Loucy (cell line): ENCODE results near the gene LONP1.
"Not testable (repeated sequence)": the region's sequence is repeated elsewhere in the genome, so short reads cannot be mapped to it uniquely, and the experiment has no call there.

Experiments used
- H2AFZ ChIP-seq: fragments of 200-600 bp; sonication (generic); 2 replicates; pipeline ENCODE4 v1.6.0; 2016; ENCODE audit warnings: antibody characterized with exemption, mild to moderate bottlenecking, low read length, moderate library complexity
- H3F3A ChIP-seq: fragments of 200-600 bp; 2 replicates; pipeline ENCODE4 v1.6.0; 2016; ENCODE audit warnings: antibody characterized with exemption, low read depth, mild to moderate bottlenecking
- H3K27me3 ChIP-seq: fragments of 200-600 bp; sonication (generic); 2 replicates; pipeline ENCODE4 v1.6.1; 2014; ENCODE audit warnings: low read length, mild to moderate bottlenecking; ENCODE audit not compliant: insufficient read depth, poor library complexity, severe bottlenecking
- H3K36me3 ChIP-seq: fragments of 200-600 bp; sonication (generic); 2 replicates; pipeline ENCODE4 v1.6.1; 2016; ENCODE audit warnings: low read length; ENCODE audit not compliant: insufficient read depth
- H3K4me1 ChIP-seq: fragments of 200-600 bp; sonication (generic); 2 replicates; pipeline ENCODE4 v1.5.1; 2014; ENCODE audit warnings: low read length, mild to moderate bottlenecking; ENCODE audit not compliant: insufficient read depth, poor library complexity, severe bottlenecking
- H3K4me2 ChIP-seq: fragments of 200-600 bp; sonication (generic); 2 replicates; pipeline ENCODE4 v1.6.0; 2014; ENCODE audit warnings: antibody characterized with exemption, low read length, low read depth, mild to moderate bottlenecking; ENCODE audit not compliant: poor library complexity, severe bottlenecking
- H3K4me3 ChIP-seq: fragments of 200-600 bp; sonication (generic); 2 replicates; pipeline ENCODE4 v1.5.1; 2014; ENCODE audit warnings: low read length, mild to moderate bottlenecking, mixed read lengths; ENCODE audit not compliant: poor library complexity, severe bottlenecking
- H3K79me2 ChIP-seq: fragments of 200-600 bp; sonication (generic); 2 replicates; pipeline ENCODE4 v1.6.1; 2014; ENCODE audit warnings: low read length; ENCODE audit not compliant: insufficient read depth
- H3K9ac ChIP-seq: fragments of 200-600 bp; sonication (generic); 2 replicates; pipeline ENCODE4 v1.6.0; 2014; ENCODE audit warnings: mild to moderate bottlenecking, low read depth, low read length, moderate library complexity; ENCODE audit not compliant: poor library complexity, severe bottlenecking
- H3K9me2 ChIP-seq: fragments of 200-600 bp; sonication (generic); replicated peaks from 2 replicates; pipeline ENCODE4 v1.6.1; 2016; ENCODE audit warnings: low read depth, low read length, mixed read lengths
- H3K9me3 ChIP-seq: fragments of 200-600 bp; sonication (generic); 2 replicates; pipeline ENCODE4 v1.6.1; 2014; ENCODE audit warnings: mild to moderate bottlenecking, antibody characterized with exemption, low read length, low read depth; ENCODE audit not compliant: insufficient read depth
- H4K20me1 ChIP-seq: fragments of 200-600 bp; sonication (generic); 2 replicates; pipeline ENCODE4 v1.6.0; 2014; ENCODE audit warnings: antibody characterized with exemption, low read length, mild to moderate bottlenecking; ENCODE audit not compliant: insufficient read depth, poor library complexity, severe bottlenecking
- EZH2phosphoT487 ChIP-seq: fragments of 200-600 bp; IDR thresholded peaks from 2 replicates; pipeline ENCODE4 v1.6.1; 2018; ENCODE audit warnings: antibody characterized with exemption, mild to moderate bottlenecking, moderate library complexity, borderline replicate concordance
- TF ChIP-seq, protein P1 (sequence below): fragments of 200-600 bp; sonication (generic); conservative IDR thresholded peaks from 2 replicates; pipeline ENCODE4 v1.5.1; 2014; ENCODE audit warnings: mild to moderate bottlenecking, antibody characterized with exemption, low read length

LONP1 gene

DNA sequence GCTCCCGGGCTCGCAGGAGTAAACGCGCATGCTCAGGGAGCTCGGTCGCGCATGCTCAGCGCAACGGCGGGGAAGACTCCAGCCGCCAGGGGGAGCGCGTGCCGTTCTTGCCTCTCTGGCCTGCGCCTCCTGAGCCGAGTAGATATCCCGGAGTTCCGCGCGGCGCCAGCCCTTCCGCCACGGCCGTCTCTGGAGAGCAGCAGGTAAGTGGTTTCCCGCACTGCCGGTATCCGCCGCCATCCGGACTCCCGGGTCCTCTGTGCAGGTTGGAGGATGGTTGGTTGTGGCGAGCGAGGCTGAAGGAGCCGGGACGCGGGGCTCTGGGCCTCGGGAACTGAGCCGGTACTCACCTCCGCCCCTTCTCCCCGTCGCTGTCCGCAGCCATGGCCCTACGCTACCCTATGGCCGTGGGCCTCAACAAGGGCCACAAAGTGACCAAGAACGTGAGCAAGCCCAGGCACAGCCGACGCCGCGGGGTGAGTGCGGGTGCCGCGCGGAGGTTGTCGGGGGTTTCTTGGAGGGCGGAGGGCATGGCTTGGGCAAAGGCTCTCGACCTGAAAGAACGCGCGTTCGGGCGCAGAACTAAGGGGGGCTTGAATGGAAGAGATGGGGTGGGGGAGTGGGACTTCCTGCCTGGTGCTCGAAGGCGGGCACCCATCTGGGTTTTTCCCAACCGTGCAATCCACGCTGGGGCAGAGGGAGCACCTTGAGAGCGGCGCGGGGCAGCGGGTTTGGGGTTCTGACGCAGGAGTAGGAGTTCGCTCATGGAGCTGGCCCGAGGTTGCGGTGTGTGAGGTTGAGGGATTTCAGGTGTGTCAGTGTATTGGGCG is 29.6 kb downstream of the LONP1 start, which contains the start of gene RPL36:
Gene RPL36, plus strand, starts transcription at position 171 of the 830 bp plus-strand sequence. Its CDS starts 213 bp downstream, at position 384.
- no peak for TF ChIP-seq EZH2phosphoT487
- TF ChIP-seq, protein P1, sequence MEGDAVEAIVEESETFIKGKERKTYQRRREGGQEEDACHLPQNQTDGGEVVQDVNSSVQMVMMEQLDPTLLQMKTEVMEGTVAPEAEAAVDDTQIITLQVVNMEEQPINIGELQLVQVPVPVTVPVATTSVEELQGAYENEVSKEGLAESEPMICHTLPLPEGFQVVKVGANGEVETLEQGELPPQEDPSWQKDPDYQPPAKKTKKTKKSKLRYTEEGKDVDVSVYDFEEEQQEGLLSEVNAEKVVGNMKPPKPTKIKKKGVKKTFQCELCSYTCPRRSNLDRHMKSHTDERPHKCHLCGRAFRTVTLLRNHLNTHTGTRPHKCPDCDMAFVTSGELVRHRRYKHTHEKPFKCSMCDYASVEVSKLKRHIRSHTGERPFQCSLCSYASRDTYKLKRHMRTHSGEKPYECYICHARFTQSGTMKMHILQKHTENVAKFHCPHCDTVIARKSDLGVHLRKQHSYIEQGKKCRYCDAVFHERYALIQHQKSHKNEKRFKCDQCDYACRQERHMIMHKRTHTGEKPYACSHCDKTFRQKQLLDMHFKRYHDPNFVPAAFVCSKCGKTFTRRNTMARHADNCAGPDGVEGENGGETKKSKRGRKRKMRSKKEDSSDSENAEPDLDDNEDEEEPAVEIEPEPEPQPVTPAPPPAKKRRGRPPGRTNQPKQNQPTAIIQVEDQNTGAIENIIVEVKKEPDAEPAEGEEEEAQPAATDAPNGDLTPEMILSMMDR, result peak; percentile 81
- peak within 1 kb of the TSS; percentile 91 for H3K4me3 ChIP-seq
- H3K79me2 ChIP-seq, result peaks cover 53% of the 10 kb centered on the region
- peaks cover 15% of the 10 kb centered on the region for H3K4me1 ChIP-seq
- H3K4me2 ChIP-seq, result peak within 1 kb of the TSS; percentile 98
- H2AFZ ChIP-seq, result peak within 1 kb of the TSS; percentile 92
- H4K20me1 ChIP-seq, result peaks cover 52% of the 10 kb centered on the region
- peaks cover 43% of the 10 kb centered on the region; the same call in 1 of the 2 replicates for H3K36me3 ChIP-seq
- no peaks in the 10 kb centered on the region for H3K9me2 ChIP-seq
- no peaks in the 10 kb centered on the region for H3K9me3 ChIP-seq
- H3F3A ChIP-seq, result no peaks in the 10 kb centered on the region
- peak within 1 kb of the TSS; percentile 99 for H3K9ac ChIP-seq
- H3K27me3 ChIP-seq, result peaks cover 9% of the 10 kb centered on the region

DNA sequence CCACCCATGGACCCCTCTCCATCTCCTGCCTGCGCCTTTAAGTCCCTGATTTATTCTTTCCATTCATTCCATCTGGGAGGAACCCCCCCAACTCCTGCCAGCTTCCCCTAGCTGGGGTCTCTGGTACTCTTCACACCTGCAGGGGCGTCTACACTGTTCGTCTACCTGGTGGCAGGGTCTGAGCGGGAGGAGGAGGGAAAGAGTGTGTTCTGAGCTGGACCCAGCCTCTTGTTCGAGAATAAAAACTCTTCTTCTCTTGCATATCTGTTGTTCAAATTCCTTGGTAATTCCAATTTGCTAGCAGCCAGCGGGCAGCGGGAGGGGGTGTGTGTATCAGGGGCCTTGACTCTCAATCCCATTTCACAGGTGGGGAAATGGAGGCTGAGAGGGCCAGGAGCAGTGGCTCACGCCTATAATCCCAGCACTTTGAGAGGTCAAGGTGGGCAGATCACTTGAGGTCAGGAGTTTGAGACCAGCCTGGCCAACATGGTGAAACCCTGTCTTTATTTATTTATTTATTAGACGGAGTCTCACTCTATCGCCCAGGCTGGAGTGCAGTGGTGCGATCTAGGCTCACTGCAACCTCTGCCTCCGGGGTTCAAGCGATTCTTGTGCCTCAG is 31.6 kb downstream of the LONP1 start:
- not testable (repeated sequence) for H2AFZ ChIP-seq, H3K9me3 ChIP-seq, H3K4me3 ChIP-seq, H3K27me3 ChIP-seq, H3K4me2 ChIP-seq, H3K9ac ChIP-seq, H3F3A ChIP-seq, H3K9me2 ChIP-seq
- H3K79me2 ChIP-seq, result peaks cover 33% of the 10 kb centered on the region
- peaks cover 23% of the 10 kb centered on the region; the same call in 1 of the 2 replicates for H3K36me3 ChIP-seq
- peaks cover 15% of the 10 kb centered on the region for H3K4me1 ChIP-seq
- H4K20me1 ChIP-seq, result peaks cover 33% of the 10 kb centered on the region

DNA sequence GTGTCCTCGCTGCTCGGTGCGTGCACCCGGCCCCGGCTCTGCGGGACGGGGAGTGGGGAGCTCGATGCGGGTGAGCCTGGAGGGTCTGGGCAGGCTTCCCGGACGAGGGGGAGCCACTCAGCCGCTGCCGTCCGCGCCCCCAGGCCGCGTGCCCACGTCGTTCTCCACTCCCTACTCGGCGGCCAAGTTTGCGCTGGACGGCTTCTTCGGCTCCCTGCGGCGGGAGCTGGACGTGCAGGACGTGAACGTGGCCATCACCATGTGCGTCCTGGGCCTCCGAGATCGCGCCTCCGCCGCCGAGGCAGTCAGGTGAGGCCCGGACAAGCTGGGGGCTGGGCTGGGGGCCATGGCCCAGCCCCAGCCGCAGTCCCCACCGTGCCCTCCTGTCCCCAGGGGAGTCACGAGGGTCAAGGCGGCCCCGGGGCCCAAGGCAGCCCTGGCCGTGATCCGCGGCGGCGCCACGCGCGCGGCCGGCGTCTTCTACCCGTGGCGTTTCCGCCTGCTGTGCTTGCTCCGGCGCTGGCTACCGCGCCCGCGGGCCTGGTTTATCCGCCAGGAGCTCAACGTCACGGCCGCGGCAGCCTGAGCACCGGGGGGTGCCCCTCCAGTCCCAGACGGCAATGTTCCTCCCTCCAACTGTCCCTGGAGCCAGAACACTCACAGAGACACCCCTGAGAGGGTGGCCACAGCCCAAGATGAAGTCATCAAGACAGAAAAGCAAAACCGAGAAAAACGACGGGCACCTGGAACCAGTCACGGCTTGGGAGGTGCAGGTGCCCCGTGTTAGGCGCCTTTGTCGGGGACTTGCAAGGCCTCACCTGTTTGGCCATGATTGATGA is 32.4 kb downstream of the LONP1 start:
- Histone ChIP-seq H3K4me3 (no peak overlapping the region), H4K20me1 (peaks cover 25% of the 10 kb centered on the region), H3K79me2 (peaks cover 25% of the 10 kb centered on the region), H3K4me1 (peaks cover 14% of the 10 kb centered on the region), H3K9ac (no peak overlapping the region), H3K27me3 (peaks cover 9% of the 10 kb centered on the region), H3F3A (no peaks in the 10 kb centered on the region), H3K9me3 (no peaks in the 10 kb centered on the region), H3K36me3 (peaks cover 15% of the 10 kb centered on the region; the same call in 1 of the 2 replicates), H2AFZ (no peak overlapping the region), H3K9me2 (no peaks in the 10 kb centered on the region), H3K4me2 (no peak overlapping the region)
- no peak for TF ChIP-seq EZH2phosphoT487
- TF ChIP-seq, protein P1, result no peak
